ENCODE results near the gene CKB.

CKB gene

DNA sequence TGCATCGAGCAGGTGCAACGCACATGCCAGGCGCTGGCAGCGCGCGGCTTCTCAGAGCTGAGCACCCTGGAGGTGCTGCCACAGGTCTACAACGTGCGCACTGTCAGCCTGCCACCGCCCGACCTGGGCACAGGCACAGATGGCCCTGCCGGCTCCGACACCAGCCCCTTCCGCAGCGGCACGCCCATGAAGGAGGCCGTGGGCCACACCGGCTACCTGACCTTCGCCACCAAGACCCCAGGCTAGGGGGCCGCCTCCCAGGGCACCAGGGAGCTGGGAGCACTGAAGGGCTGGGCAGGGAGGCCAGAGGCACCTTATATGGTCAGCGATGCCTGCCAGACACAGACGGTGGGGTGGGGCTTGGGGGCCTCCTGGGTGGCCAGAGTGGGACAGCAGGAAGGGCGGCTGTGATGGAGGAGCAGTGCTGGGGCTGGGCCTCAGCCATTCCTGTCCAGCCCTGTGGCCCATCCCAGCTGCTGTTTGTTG is 12.0 kb upstream of the CKB start:
- ATAC-seq (no peak), DNase-seq (no peak)
- Mint-ChIP-seq H3K4me3 (no peak overlapping the region), H3K27ac (no peak overlapping the region), H3K9me3 (no peaks in the 10 kb centered on the region), H3K4me1 (peaks cover 31% of the 10 kb centered on the region), H3K27me3 (peaks cover 7% of the 10 kb centered on the region)

DNA sequence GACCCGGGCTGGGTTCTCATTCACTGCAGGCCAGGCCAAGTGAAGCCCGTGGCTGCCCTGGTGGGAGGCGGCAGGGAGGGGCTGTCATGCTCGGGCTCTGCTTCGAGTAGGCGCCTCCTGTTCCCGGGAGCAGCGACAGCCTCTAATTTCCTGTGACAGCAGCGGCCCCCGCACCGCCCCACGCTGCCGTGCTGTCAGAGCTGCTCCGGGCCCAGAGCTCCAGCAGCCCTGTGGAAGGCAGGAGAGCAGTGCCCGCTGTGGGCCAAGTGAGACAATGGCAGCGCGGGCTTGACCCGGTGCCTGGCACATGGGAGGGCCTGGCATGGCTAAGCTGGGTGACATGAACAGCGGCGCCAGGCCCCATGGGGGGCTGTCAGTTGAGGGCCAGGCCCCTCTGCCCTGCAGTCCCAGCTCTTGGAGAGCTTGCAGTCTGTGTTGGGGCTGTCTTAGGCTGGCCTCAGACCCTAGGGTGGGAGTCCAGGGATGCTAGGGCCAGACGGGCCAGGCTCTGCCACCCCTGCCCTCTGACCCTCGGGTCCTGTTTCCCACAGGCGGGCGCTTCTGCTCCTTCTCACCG is 11.5 kb upstream of the CKB start:
- no peak for DNase-seq
- H3K4me1 Mint-ChIP-seq = peaks cover 35% of the 10 kb centered on the region
- ATAC-seq = no peak
- no peak overlapping the region for H3K4me3 Mint-ChIP-seq
- peak overlapping the region in 1 of 2 donors; percentile 74 for H3K27ac Mint-ChIP-seq
- H3K27me3 Mint-ChIP-seq = peaks cover 2% of the 10 kb centered on the region
- H3K9me3 Mint-ChIP-seq = no peaks in the 10 kb centered on the region

DNA sequence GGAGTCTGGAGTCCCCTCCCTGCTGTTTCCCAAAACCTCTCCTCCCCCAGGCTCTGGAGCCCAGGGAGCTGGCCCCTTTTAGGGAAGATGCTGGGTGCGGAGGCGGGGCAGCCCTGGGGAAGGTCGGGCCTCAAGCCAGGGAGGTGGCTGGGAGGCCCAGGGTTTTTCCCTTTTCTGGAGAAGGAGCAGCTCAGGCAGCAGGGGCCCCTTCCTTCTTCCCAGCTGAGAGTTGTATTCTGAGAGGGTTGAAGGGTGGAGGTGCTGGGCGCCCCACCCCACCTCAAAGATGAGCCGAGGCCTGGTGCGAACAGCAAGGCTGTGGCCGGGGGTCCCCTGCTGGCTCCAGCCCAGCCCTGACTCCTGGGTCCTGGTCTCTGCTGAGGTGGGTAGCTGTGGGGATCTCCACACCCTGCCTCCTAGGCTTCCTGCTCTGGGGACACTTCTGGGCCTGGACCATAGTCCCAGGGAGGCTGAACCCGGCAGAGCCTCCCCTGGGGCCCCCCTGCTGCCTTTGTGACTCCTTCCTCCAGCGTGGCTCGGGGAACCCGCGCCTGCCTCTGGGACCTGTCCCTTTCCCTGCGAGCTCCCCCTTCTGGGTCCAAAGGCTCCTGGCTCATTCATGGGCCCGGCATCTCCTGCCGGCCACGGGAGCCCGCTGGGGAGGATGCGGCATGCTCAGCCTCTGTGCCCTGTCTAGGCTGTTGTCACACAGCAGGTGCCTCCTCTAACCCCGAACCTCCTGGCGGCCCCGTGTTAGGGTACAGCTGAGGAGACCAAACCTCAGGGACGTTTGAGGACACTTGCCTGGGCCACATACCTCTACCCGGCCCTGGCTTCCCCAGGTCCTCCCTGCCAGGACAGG is 10.7 kb upstream of the CKB start:
- ATAC-seq = no peak
- DNase-seq = no peak
- Mint-ChIP-seq H3K27me3 (no peaks in the 10 kb centered on the region), H3K27ac (peak overlapping the region in 1 of 2 donors; percentile 82), H3K9me3 (no peaks in the 10 kb centered on the region), H3K4me3 (no peak overlapping the region), H3K4me1 (peaks cover 38% of the 10 kb centered on the region)

DNA sequence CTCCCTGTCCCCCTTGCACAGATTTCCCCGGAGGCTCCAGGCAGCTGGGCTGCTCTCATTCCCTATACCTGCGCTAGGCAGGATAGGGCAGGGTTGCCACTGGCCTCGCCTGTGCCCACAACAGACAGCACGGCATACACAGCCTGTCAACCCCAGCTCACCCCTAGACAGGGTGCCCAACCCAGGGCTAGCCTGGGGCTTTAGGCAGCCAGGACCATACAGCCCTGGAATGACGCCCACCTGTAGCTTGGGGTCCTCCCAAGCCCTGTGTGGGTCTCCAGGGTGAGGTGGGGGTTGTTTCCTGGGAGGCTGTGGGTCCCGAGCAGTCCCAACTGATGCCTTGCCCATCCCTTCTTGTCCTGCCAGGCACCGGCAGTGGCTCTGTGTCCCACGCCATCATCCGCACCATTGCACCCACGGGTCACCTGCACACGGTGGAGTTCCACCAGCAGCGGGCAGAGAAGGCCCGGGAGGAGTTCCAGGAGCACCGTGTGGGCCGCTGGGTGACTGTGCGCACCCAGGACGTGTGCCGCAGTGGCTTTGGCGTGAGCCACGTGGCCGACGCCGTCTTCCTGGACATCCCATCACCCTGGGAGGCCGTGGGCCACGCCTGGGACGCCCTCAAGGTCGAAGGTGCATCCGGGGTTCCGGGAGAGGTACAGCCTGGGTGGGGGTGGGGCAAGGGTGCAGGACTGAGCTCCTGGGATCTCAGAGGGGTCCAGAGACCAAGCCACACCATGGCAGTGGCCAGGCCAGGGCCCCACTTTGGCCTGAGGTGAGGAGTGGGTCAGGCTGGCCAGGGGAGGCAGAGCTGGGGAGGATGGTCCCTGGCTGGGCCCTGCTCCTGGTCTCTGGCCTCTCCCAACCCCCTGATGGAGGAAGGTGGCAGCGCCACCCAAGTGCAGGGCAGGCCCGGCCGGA is 9.8 kb upstream of the CKB start:
- Mint-ChIP-seq H3K4me3 (no peak overlapping the region), H3K27me3 (no peaks in the 10 kb centered on the region), H3K9me3 (no peaks in the 10 kb centered on the region), H3K27ac (no peak overlapping the region), H3K4me1 (peaks cover 47% of the 10 kb centered on the region)
- ATAC-seq (no peak), DNase-seq (no peak)

DNA sequence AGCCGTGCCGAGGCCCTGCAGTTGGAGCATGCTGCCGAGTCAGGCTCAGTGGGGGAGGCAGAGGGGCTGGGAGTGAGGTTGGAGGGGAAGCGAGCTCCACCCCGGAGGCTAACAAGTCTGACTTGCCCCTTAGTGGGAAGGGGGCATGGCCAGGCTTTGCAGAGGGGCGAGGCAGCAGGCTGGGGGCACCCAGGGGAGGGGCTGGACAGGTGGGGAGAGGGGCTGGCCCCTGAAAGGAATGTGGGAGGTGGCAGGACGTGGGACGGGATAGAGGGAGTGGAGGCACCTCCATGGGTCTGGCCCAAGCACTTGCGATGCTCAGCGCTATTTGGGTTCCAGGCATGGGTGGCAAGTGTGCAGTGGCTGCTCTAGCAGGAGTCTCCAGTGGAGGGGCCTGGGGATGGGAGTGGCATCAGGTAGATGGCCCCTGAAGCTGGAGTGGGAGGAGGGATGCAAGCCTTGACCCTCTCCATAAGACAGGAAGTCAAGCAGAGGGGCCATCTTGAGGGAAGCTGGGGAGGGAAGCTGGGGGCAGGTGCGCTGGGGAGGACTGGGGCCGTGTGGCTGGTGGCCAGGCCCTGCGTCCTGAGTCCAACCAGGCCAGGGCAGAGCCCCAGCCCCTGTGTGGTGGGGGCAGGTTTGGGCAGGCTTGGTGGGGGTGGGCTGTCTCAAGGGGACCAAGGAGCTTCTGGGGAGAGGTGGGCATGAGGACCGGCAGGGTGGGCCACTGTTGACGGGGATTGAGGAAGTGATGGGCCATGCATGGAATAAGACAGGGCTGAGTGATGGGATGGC is 9.0 kb upstream of the CKB start:
- Mint-ChIP-seq H3K27me3 (no peaks in the 10 kb centered on the region), H3K27ac (no peak overlapping the region), H3K4me1 (peaks cover 55% of the 10 kb centered on the region)

DNA sequence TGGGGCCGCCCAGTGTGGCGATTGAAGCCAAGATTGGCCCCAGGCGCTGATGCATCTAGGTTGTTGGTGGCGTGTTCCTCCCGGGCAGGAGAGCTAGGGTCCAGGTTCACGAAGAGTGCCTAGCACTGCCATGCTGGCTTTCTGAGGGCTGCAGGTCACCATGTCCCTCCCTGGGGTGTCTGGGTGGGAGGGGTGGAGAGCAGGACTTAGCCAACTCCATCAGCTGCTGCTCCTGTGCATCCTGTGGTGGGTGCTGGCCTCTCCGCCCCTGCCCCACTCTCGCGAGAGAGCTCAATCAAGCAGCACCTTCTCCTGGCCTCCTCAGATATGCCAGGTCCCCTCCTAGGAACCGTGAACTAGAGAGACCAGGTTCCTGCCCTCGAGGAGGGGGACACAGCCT is 8.2 kb upstream of the CKB start:
- no peaks in the 10 kb centered on the region for H3K27me3 Mint-ChIP-seq
- H3K4me3 Mint-ChIP-seq = peak overlapping the region in 1 of 2 donors; percentile 99
- H3K27ac Mint-ChIP-seq = peak overlapping the region in 1 of 2 donors; percentile 48
- ATAC-seq (no peak), DNase-seq (no peak)
- H3K9me3 Mint-ChIP-seq = no peaks in the 10 kb centered on the region
- peaks cover 55% of the 10 kb centered on the region for H3K4me1 Mint-ChIP-seq

More for the DNA sequence above, 9.0 kb upstream of the CKB start:
- DNase-seq = no peak
- Mint-ChIP-seq H3K4me3 (peak overlapping the region in 1 of 2 donors; percentile 41), H3K9me3 (no peaks in the 10 kb centered on the region)
- no peak for ATAC-seq

DNA sequence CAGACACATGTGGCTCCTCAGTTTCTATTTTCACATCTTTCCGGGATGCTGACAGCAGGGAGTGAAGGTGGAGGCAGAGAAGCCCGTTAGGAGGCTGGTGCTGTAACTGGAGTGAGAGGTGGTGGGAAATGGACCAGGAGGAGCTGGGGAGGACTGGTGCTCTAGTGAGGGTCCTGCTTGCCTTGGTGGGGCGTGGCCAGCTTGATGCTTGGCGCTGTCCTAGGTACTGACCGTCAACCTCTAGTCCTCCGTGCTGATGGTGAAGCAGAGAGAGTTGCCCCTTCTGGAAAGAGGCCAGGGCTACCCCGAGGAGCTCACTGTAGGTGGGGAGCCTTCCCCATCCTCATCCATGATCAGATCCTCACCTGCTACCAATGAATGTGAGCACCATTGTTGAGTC is 7.8 kb upstream of the CKB start:
- no peak for ATAC-seq
- Mint-ChIP-seq H3K9me3 (no peaks in the 10 kb centered on the region), H3K4me1 (peaks cover 55% of the 10 kb centered on the region), H3K27me3 (no peaks in the 10 kb centered on the region), H3K27ac (peak overlapping the region in 1 of 2 donors; percentile 99), H3K4me3 (peak overlapping the region; percentile 98 to 99)
- DNase-seq = no peak

DNA sequence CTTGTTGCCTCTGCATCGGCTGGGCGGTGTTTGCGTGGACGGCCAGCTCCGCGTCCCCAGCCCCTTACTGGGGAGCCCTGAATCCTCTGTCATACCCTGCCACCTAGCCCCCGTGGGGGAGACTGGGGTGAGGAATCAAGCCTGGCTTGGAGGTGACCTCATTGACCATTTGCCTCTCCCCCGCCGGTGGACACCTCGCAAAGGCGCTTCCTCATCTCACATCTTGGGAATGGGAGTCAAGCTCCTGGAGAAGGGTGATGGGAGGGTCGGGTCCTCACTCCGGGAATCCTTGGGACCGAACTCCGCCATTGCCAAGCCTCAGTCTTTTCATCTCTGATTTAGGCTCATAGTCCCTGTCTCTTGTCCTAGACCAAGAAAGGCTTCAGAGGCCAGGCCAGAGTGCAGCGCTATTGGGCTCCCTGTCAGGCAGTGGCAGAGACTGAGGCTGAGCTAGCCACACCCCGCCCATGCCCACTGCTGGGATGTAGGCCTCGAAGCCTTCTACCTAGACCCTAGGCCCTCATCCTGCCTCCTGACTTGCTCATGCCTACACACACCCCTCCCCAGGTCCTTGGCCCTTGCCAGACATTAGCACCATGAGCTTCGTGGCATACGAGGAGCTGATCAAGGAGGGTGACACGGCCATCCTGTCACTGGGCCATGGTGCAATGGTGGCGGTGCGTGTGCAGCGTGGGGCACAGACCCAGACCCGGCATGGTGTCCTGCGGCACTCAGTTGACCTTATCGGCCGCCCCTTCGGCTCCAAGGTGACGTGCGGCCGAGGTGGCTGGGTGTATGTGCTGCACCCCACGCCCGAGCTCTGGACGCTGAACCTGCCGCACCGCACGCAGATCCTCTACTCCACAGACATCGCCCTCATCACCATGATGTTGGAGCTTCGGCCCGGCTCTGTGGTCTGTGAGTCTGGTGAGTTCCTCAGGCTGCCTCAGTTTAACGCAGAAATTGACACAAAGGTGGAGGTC is 7.0 kb upstream of the CKB start:
- DNase-seq (no peak), ATAC-seq (no peak)
- Mint-ChIP-seq H3K9me3 (no peaks in the 10 kb centered on the region), H3K27ac (peak overlapping the region; percentile 99), H3K4me3 (peak overlapping the region; percentile 98 to 99), H3K4me1 (peaks cover 55% of the 10 kb centered on the region), H3K27me3 (peaks cover under 1% of the 10 kb centered on the region)

DNA sequence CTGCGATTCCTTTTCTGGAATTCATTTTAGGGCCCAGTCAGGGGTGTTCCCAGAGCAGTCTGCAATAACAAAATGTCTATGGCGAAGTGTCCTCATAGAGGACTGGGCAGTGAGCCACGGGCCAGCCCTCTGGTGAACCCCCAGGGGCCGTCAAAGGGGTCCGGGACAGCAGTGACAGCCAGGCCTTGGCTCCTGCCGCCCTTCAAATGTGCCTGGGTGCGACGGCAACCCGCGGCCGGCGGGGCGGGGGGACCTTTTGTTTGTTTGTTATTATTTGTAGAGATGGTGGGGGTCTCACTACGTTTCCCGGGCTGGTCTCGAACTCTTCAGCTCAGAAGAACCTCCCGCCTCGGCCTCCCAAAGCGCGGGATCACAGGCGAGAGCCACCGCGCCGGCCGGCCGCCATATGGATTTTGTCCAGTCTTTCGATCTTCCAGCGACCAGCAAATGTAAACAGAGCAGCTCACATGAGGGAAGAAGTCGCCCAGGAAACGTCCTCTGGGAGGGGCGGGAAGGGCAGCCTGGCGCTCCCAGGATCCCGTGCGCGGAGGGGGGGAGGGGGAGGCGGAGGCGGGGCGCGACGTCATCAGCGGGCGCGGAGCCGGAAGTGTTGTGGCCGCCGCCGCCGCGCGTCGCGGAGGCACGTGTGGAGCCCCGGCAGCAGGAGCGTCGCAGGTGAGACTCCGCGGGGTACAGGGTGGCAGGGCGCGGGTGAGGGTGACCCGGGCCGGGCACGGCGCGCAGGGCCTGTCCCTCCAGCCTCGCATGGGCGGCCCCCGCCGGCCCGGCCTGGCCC is 6.2 kb upstream of the CKB start, which contains the start of gene TRMT61A:
TRMT61A (plus strand) TSS at position 610 of the 796 bp plus-strand sequence. CDS start 783 bp downstream, outside the sequence.
- peaks cover 55% of the 10 kb centered on the region for H3K4me1 Mint-ChIP-seq
- H3K4me3 Mint-ChIP-seq = peak within 1 kb of the TSS; percentile 98 to 99
- H3K27me3 Mint-ChIP-seq = peaks cover 10% of the 10 kb centered on the region
- peak; percentile 81 for ATAC-seq
- H3K9me3 Mint-ChIP-seq = no peaks in the 10 kb centered on the region
- peak; percentile 61 to 66 for DNase-seq
- peak within 1 kb of the TSS; percentile 99 for H3K27ac Mint-ChIP-seq

DNA sequence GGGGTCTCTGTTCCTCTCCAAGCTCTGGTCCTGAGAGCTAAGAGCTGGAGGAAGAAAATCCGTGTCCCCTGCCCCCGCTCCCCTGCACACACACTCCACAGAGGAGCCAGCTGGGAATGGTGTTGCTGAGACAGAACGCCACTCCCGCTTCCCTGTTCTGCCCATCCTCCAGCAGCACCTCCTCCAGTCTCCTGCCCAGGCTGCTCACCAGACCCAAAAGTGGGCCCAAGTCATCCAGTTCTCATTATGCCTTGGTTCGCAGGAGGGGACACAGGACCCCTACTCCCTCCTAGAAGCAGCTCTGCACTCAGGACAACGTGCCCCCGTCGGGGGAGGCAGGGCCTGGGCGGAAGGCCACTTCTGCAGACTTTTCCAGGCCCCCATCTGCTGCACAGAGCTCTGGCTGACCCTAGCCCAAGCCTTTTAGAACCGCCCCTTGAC is 5.5 kb upstream of the CKB start:
- peaks cover 55% of the 10 kb centered on the region for H3K4me1 Mint-ChIP-seq
- peaks cover 16% of the 10 kb centered on the region for H3K27me3 Mint-ChIP-seq
- H3K9me3 Mint-ChIP-seq = no peaks in the 10 kb centered on the region
- DNase-seq = no peak
- H3K27ac Mint-ChIP-seq = peak overlapping the region; percentile 95 to 99
- peak overlapping the region; percentile 98 to 99 for H3K4me3 Mint-ChIP-seq
- ATAC-seq = no peak

DNA sequence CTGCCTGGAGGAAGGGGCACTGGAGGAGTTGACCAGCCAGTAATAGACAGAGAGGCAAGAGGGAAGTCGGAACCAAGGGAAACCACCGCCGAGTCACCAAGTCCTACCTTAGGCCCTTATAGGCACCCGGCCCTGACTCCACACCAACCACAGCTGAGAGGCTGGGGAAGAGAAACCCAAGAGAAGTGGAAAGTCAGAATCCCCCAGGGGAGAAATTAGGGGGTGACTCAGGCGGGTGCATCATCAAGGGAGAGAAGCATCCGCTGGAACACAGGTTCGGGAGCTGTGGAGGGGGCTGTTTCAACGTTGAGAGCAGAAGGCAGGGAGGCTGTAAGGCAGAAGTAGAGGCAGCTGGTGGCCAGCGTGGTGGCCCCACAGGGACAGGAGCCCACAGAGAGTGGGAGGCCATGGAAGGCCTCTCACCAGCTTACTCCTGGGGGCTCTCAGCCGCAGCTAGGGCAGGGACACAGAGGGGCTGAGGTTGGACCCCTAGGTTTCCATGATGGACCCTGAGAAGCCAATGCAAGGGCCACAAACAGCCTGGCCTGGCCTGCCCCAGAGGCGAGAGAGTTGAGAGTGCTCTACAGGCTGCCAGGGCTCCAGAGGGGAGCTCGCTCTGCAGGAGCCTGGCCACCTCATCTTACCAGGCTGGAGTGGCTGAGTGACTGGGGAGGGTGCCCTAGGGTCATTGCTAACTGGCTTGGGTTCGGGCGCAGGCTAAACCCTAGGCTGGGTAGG is 4.9 kb upstream of the CKB start:
- H3K27me3 Mint-ChIP-seq = peaks cover 18% of the 10 kb centered on the region
- ATAC-seq (peak; percentile 59), DNase-seq (peak in 1 of 2 donors; percentile 49)
- peak overlapping the region; percentile 98 to 99 for H3K4me3 Mint-ChIP-seq
- H3K9me3 Mint-ChIP-seq = no peaks in the 10 kb centered on the region
- H3K4me1 Mint-ChIP-seq = peaks cover 53% of the 10 kb centered on the region
- peak overlapping the region in 1 of 2 donors; percentile 95 for H3K27ac Mint-ChIP-seq

DNA sequence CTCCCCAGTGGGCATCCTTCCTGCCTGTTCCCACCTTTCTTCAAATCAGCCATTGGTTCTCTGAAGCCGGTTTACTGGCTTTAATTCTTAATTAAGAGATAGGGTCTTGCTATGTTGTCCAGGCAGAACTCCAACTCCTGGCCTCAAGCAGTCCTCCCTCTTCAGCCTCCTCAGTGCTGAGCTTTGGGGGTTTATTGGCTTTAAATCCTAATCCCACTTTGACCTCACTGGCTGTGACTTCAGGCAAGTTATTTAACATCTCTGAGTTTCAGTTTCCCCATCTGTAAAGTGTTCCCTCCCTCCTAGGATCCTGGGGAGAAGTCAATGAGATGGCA is 4.3 kb upstream of the CKB start:
- Mint-ChIP-seq H3K27ac (no peak overlapping the region), H3K9me3 (no peaks in the 10 kb centered on the region), H3K4me1 (peaks cover 46% of the 10 kb centered on the region), H3K27me3 (peaks cover 18% of the 10 kb centered on the region), H3K4me3 (peak overlapping the region; percentile 53 to 99)
- ATAC-seq (no peak), DNase-seq (no peak)

Measured in stimulated activated naive CD8-positive, alpha-beta T cell treated with anti-CD3 and anti-CD28 coated beads, Interleukin-15, amount 100 ng/mL, for 72 hours (primary cell).